Activated naive CD4-positive, alpha-beta T cell treated with anti-CD3 and anti-CD28 coated beads, Interleukin-2, amount 10 ng/mL, durations not matched to agents 7 days and 5 days (primary cell): Measurements from ENCODE around the gene C17orf78.
"Not testable (repeated sequence)": the region's sequence is repeated elsewhere in the genome, so short reads cannot be mapped to it uniquely, and the experiment has no call there.

Source experiments
- CTCF ChIA-PET: fragments of 350-600 bp; sonication (Branson Sonifier 250); formaldehyde crosslinking; loops from one replicate; lab custom pipeline; 2021; ENCODE audit warnings: antibody characterized with exemption; lab: Charles Lee
- DNase-seq: peaks from one replicate; pipeline ENCODE4 v3.0.0-alpha.2; 2020
- H3K27ac Mint-ChIP-seq: one replicate; pipeline ENCODE4 v1.8.0; 2021; ENCODE audit warnings: mild to moderate bottlenecking, moderate library complexity, mixed read lengths
- H3K27me3 Mint-ChIP-seq: one replicate; pipeline ENCODE4 v1.8.0; 2021; ENCODE audit warnings: mild to moderate bottlenecking, mixed read lengths
- H3K36me3 Mint-ChIP-seq: one replicate; pipeline ENCODE4 v1.8.0; 2021; ENCODE audit warnings: mixed read lengths
- H3K4me1 Mint-ChIP-seq: one replicate; pipeline ENCODE4 v1.8.0; 2021; ENCODE audit warnings: mixed read lengths
- H3K4me3 Mint-ChIP-seq: one replicate; pipeline ENCODE4 v1.8.0; 2021; ENCODE audit warnings: mild to moderate bottlenecking, moderate library complexity, mixed read lengths
- H3K9me3 Mint-ChIP-seq: one replicate; pipeline ENCODE4 v1.8.0; 2021; ENCODE audit warnings: mixed read lengths

Gene C17orf78

GRCh38 chr17:37375706-37376105, at the start of gene C17orf78:
C17orf78 (plus strand) TSS chr17:37375985; CDS start chr17:37376093, 108 bp downstream.
- CTCF ChIA-PET, result interaction anchor here (0.7 to 3.3 kb wide), 4 partner anchors 17 to 61 kb away, joined by 3 to 22 read pairs (median 4); no protein-coding TSS in a partner anchor
- Mint-ChIP-seq H3K27ac (no peak within 1 kb of the TSS), H3K4me3 (no peak within 1 kb of the TSS), H3K9me3 (no peaks in the 10 kb centered on the region), H3K36me3 (no peaks in the 10 kb centered on the region), H3K4me1 (peaks cover 6% of the 10 kb centered on the region), H3K27me3 (peaks cover 10% of the 10 kb centered on the region)
- no peak for DNase-seq

GRCh38 chr17:37327341-37328090, 48.3 kb upstream of the C17orf78 start:
- Mint-ChIP-seq H3K4me3 (no peak overlapping the region), H3K27ac (no peak overlapping the region), H3K36me3 (peaks cover 21% of the 10 kb centered on the region), H3K9me3 (no peaks in the 10 kb centered on the region), H3K27me3 (no peaks in the 10 kb centered on the region), H3K4me1 (no peaks in the 10 kb centered on the region)
- CTCF ChIA-PET, result no interaction called here
- no peak for DNase-seq

GRCh38 chr17:37338847-37339246, 36.9 kb upstream of the C17orf78 start:
- Mint-ChIP-seq H3K27ac (no peak overlapping the region), H3K4me3 (no peak overlapping the region), H3K4me1 (no peaks in the 10 kb centered on the region), H3K9me3 (no peaks in the 10 kb centered on the region), H3K36me3 (peaks cover 10% of the 10 kb centered on the region), H3K27me3 (no peaks in the 10 kb centered on the region)
- no peak for DNase-seq
- CTCF ChIA-PET, result interaction anchor here (1.9 kb wide), 1 partner anchor 34 kb away, joined by 4 read pairs; no protein-coding TSS in a partner anchor

- no peak overlapping the region for H3K4me3 Mint-ChIP-seq
- peaks cover 10% of the 10 kb centered on the region for H3K36me3 Mint-ChIP-seq
- DNase-seq, result no peak
- no peaks in the 10 kb centered on the region for H3K27me3 Mint-ChIP-seq
- no peaks in the 10 kb centered on the region for H3K4me1 Mint-ChIP-seq
- CTCF ChIA-PET, result interaction anchor here (1.9 kb wide), 1 partner anchor 34 kb away, joined by 4 read pairs; no protein-coding TSS in a partner anchor
- H3K27ac Mint-ChIP-seq, result no peak overlapping the region
- H3K9me3 Mint-ChIP-seq, result no peaks in the 10 kb centered on the region
Observed at GRCh38 chr17:37339321-37339720, 36.5 kb upstream of the C17orf78 start.

GRCh38 chr17:37340804-37341203, 35.0 kb upstream of the C17orf78 start:
- Mint-ChIP-seq H3K4me3 (no peak overlapping the region), H3K36me3 (peaks cover 10% of the 10 kb centered on the region), H3K27me3 (no peaks in the 10 kb centered on the region), H3K4me1 (peaks cover 3% of the 10 kb centered on the region), H3K27ac (no peak overlapping the region), H3K9me3 (no peaks in the 10 kb centered on the region)
- DNase-seq, result no peak
- CTCF ChIA-PET, result interaction anchor here (1.9 kb wide), 1 partner anchor 32 kb away, joined by 4 read pairs; no protein-coding TSS in a partner anchor

GRCh38 chr17:37342589-37342988, 33.2 kb upstream of the C17orf78 start:
- Mint-ChIP-seq H3K9me3 (no peaks in the 10 kb centered on the region), H3K27me3 (no peaks in the 10 kb centered on the region), H3K4me3 (no peak overlapping the region), H3K4me1 (peaks cover 3% of the 10 kb centered on the region), H3K36me3 (peaks cover 15% of the 10 kb centered on the region), H3K27ac (no peak overlapping the region)
- CTCF ChIA-PET, result interaction anchor here (0.6 kb wide), 1 partner anchor 240 kb away, joined by 4 read pairs; no protein-coding TSS in a partner anchor
- no peak for DNase-seq

- Mint-ChIP-seq H3K27ac (no peak overlapping the region), H3K4me1 (peaks cover 3% of the 10 kb centered on the region), H3K27me3 (no peaks in the 10 kb centered on the region), H3K9me3 (no peaks in the 10 kb centered on the region), H3K36me3 (peaks cover 13% of the 10 kb centered on the region), H3K4me3 (no peak overlapping the region)
- DNase-seq, result no peak
- CTCF ChIA-PET, result no interaction called here
Observed at GRCh38 chr17:37344519-37344918, 31.3 kb upstream of the C17orf78 start.

- H3K4me1 Mint-ChIP-seq, H3K27me3 Mint-ChIP-seq, H3K9me3 Mint-ChIP-seq, DNase-seq, CTCF ChIA-PET, H3K27ac Mint-ChIP-seq, H3K4me3 Mint-ChIP-seq: not testable (repeated sequence)
- H3K36me3 Mint-ChIP-seq, result peaks cover 11% of the 10 kb centered on the region
Observed at GRCh38 chr17:37346863-37347402, 28.9 kb upstream of the C17orf78 start.

GRCh38 chr17:37356796-37357569, 18.8 kb upstream of the C17orf78 start:
- CTCF ChIA-PET, H3K36me3 Mint-ChIP-seq, H3K27ac Mint-ChIP-seq, H3K27me3 Mint-ChIP-seq, H3K9me3 Mint-ChIP-seq, DNase-seq: not testable (repeated sequence)
- peak overlapping the region; percentile 83 for H3K4me3 Mint-ChIP-seq
- peaks cover 28% of the 10 kb centered on the region for H3K4me1 Mint-ChIP-seq

- CTCF ChIA-PET, result interaction anchor here (1.0 to 1.4 kb wide), 2 partner anchors 15 to 106 kb away, joined by 3 to 4 read pairs; no protein-coding TSS in a partner anchor
- Mint-ChIP-seq H3K27me3 (peaks cover 8% of the 10 kb centered on the region), H3K4me1 (peaks cover 28% of the 10 kb centered on the region), H3K36me3 (peaks cover 3% of the 10 kb centered on the region), H3K27ac (peak overlapping the region; percentile 89), H3K9me3 (no peaks in the 10 kb centered on the region), H3K4me3 (peak overlapping the region; percentile 83)
- DNase-seq, result peak; percentile 62
Observed at GRCh38 chr17:37358098-37358829, 17.5 kb upstream of the C17orf78 start.

GRCh38 chr17:37358830-37359681, 16.7 kb upstream of the C17orf78 start:
- CTCF ChIA-PET, result interaction anchor here (1.0 to 1.5 kb wide), 3 partner anchors 14 to 756 kb away, joined by 3 to 5 read pairs (median 4); no protein-coding TSS in a partner anchor
- no peaks in the 10 kb centered on the region for H3K9me3 Mint-ChIP-seq

GRCh38 chr17:37359682-37360188, 16.1 kb upstream of the C17orf78 start:
- peaks cover 28% of the 10 kb centered on the region for H3K4me1 Mint-ChIP-seq
- H3K27me3 Mint-ChIP-seq, result peaks cover 8% of the 10 kb centered on the region
- CTCF ChIA-PET, result interaction anchor here (1.0 to 1.5 kb wide), 3 partner anchors 13 to 756 kb away, joined by 3 to 5 read pairs (median 3); no protein-coding TSS in a partner anchor
- no peaks in the 10 kb centered on the region for H3K36me3 Mint-ChIP-seq
- H3K4me3 Mint-ChIP-seq, result peak overlapping the region; percentile 57
- peak overlapping the region; percentile 66 for H3K27ac Mint-ChIP-seq
- H3K9me3 Mint-ChIP-seq, result no peaks in the 10 kb centered on the region
- no peak for DNase-seq

More at GRCh38 chr17:37358830-37359681, 16.7 kb upstream of the C17orf78 start:
- Mint-ChIP-seq H3K27ac (peak overlapping the region; percentile 89), H3K4me3 (peak overlapping the region; percentile 83), H3K36me3 (no peaks in the 10 kb centered on the region), H3K4me1 (peaks cover 28% of the 10 kb centered on the region), H3K27me3 (peaks cover 8% of the 10 kb centered on the region)
- peak; percentile 96 for DNase-seq
